Activated T-helper 2 cell treated with anti-CD3 and anti-CD28 coated beads, Interferon-gamma antibody, Interleukin-2, Interleukin-4, amounts not matched to agents 10 μg/mL and 5 μg/mL and 100 μg/mL, durations not matched to agents 14 hours and 24 hours and 36 hours (primary cell): ENCODE data around the gene TBC1D22A. TPM values are rescaled to one million over a fixed set of nuclear protein-coding genes. Genes with fewer than 3 reads are reported as not detected.

ENCODE experiments used
- DNase-seq: peaks from one replicate; pipeline ENCODE4 v3.0.0; 2021; ENCODE audit warnings: low spot score
- H3K27ac Mint-ChIP-seq: one replicate; pipeline ENCODE4 v1.8.0; 2021; ENCODE audit warnings: mixed read lengths
- H3K27me3 Mint-ChIP-seq: one replicate; pipeline ENCODE4 v1.8.0; 2021; ENCODE audit warnings: low read depth, mixed read lengths
- H3K36me3 Mint-ChIP-seq: one replicate; pipeline ENCODE4 v1.8.0; 2021; ENCODE audit warnings: low read depth, mixed read lengths
- H3K4me1 Mint-ChIP-seq: one replicate; pipeline ENCODE4 v1.8.0; 2021; ENCODE audit warnings: low read depth, mixed read lengths
- H3K4me3 Mint-ChIP-seq: one replicate; pipeline ENCODE4 v1.8.0; 2021; ENCODE audit warnings: low read depth, mild to moderate bottlenecking, moderate library complexity, mixed read lengths
- H3K9me3 Mint-ChIP-seq: one replicate; pipeline ENCODE4 v1.8.0; 2021; ENCODE audit warnings: mixed read lengths
- intact Hi-C: fragments of 100-400 bp; cut with micrococcal nuclease; formaldehyde crosslinking; loops from one replicate; pipeline ENCODE4 v1.15.1; 2023
- total RNA-seq: library from RNA; stranded (reverse); gene quantifications from 2 replicates; pipeline ENCODE4 v1.2.3, GENCODE V29; 2022

The TBC1D22A gene
- total RNA-seq, 1 donor from 2014 or later = 34.8 TPM

GRCh38 chr22:47053726-47054141 lies 291.3 kb downstream of the TBC1D22A start:
- Mint-ChIP-seq H3K4me1 (peaks cover 5% of the 10 kb centered on the region), H3K27ac (no peak overlapping the region), H3K4me3 (no peak overlapping the region), H3K36me3 (no peaks in the 10 kb centered on the region), H3K27me3 (no peaks in the 10 kb centered on the region), H3K9me3 (no peaks in the 10 kb centered on the region)
- intact Hi-C loops = no loop called here
- DNase-seq = no peak

- no peaks in the 10 kb centered on the region for H3K27me3 Mint-ChIP-seq
- H3K4me3 Mint-ChIP-seq = no peak overlapping the region
- intact Hi-C loops = no loop called here
- H3K4me1 Mint-ChIP-seq = peaks cover 5% of the 10 kb centered on the region
- H3K9me3 Mint-ChIP-seq = no peaks in the 10 kb centered on the region
- H3K36me3 Mint-ChIP-seq = no peaks in the 10 kb centered on the region
- H3K27ac Mint-ChIP-seq = no peak overlapping the region
- no peak for DNase-seq
Observed at GRCh38 chr22:47054231-47055072, 292.0 kb downstream of the TBC1D22A start.

DNA sequence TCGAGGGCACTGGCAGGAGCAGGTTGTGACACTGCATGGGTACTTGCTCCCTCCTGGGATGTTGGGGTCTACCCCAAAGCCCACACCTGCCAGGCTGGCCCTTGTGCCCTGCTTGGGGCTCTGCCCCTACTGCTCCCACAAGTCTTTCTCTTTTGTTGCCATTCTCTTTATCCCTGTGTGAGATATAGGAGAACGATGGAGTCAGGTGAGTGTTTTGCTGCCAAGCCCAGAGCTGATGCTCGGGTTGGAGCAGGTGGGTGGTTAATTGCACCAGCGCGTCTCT lies 292.6 kb downstream of the TBC1D22A start:
- intact Hi-C loops = no loop called here
- no peak for DNase-seq
- H3K36me3 Mint-ChIP-seq = no peaks in the 10 kb centered on the region
- no peaks in the 10 kb centered on the region for H3K27me3 Mint-ChIP-seq
- H3K4me3 Mint-ChIP-seq = no peak overlapping the region
- no peaks in the 10 kb centered on the region for H3K9me3 Mint-ChIP-seq
- peaks cover 2% of the 10 kb centered on the region for H3K4me1 Mint-ChIP-seq
- no peak overlapping the region for H3K27ac Mint-ChIP-seq

- intact Hi-C loops = no loop called here
- Mint-ChIP-seq H3K4me1 (peaks cover 2% of the 10 kb centered on the region), H3K27me3 (no peaks in the 10 kb centered on the region), H3K4me3 (no peak overlapping the region), H3K27ac (no peak overlapping the region), H3K9me3 (no peaks in the 10 kb centered on the region), H3K36me3 (no peaks in the 10 kb centered on the region)
- no peak for DNase-seq
Observed at GRCh38 chr22:47055461-47055860, 293.0 kb downstream of the TBC1D22A start.

DNA sequence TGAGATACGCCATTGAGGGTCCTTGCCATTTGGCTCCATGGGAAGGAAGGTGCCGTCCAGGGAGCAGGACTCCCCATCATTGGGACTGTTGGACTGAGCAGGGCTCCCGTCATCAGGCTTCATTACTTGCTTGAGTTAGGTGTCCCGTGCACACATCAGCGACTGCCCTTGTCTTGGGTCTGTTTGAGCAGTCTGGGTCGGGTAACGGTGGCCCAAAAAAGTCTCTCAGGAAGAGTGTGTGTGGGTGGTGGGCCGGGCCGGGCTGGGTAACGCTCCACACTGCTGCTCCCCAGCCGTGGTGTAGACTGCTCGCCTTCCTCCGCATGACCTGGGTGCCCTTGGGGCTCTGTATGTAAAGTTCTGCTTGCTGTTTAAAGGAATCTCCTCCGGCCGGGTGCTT lies 293.5 kb downstream of the TBC1D22A start:
- Mint-ChIP-seq H3K27me3 (no peaks in the 10 kb centered on the region), H3K4me1 (peaks cover 2% of the 10 kb centered on the region), H3K36me3 (no peaks in the 10 kb centered on the region), H3K4me3 (no peak overlapping the region), H3K9me3 (no peaks in the 10 kb centered on the region), H3K27ac (no peak overlapping the region)
- no peak for DNase-seq
- intact Hi-C loops = no loop called here

GRCh38 chr22:47056361-47056760 lies 293.9 kb downstream of the TBC1D22A start:
- no peaks in the 10 kb centered on the region for H3K36me3 Mint-ChIP-seq
- H3K27me3 Mint-ChIP-seq = no peaks in the 10 kb centered on the region
- no peak for DNase-seq
- intact Hi-C loops = no loop called here
- H3K4me3 Mint-ChIP-seq = no peak overlapping the region
- H3K9me3 Mint-ChIP-seq = no peaks in the 10 kb centered on the region
- H3K4me1 Mint-ChIP-seq = peaks cover 2% of the 10 kb centered on the region
- no peak overlapping the region for H3K27ac Mint-ChIP-seq

GRCh38 chr22:47056776-47057470 lies 294.5 kb downstream of the TBC1D22A start:
- intact Hi-C loops = no loop called here
- H3K36me3 Mint-ChIP-seq = no peaks in the 10 kb centered on the region
- no peaks in the 10 kb centered on the region for H3K9me3 Mint-ChIP-seq
- peaks cover 2% of the 10 kb centered on the region for H3K4me1 Mint-ChIP-seq
- no peaks in the 10 kb centered on the region for H3K27me3 Mint-ChIP-seq
- no peak for DNase-seq
- H3K27ac Mint-ChIP-seq = no peak overlapping the region
- H3K4me3 Mint-ChIP-seq = no peak overlapping the region

- intact Hi-C loops = no loop called here
- H3K27ac Mint-ChIP-seq = no peak overlapping the region
- no peak for DNase-seq
- no peaks in the 10 kb centered on the region for H3K9me3 Mint-ChIP-seq
- no peaks in the 10 kb centered on the region for H3K27me3 Mint-ChIP-seq
- no peak overlapping the region for H3K4me3 Mint-ChIP-seq
- no peaks in the 10 kb centered on the region for H3K4me1 Mint-ChIP-seq
- peaks cover 3% of the 10 kb centered on the region for H3K36me3 Mint-ChIP-seq
Observed at GRCh38 chr22:47057916-47058585, 295.6 kb downstream of the TBC1D22A start.

DNA sequence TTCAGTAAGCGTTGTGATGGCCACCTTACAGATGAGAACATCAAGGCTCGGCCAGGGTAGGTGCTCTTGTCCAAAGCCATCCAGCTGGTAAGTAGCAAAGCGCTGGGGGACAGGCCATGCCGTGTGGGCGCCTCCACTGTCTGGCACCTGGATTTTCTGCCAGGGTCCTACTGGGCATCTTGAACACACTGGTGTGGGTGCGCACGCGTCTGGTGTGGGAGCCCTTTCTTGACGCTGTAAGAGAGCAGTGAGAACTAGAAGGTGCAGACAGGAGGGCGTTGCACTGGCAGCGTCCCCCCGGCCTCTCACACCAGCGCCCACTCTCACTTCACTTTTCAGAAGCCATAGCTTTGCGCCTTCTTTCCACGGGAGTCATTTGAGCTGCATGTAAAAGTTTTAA lies 296.6 kb downstream of the TBC1D22A start:
- DNase-seq = no peak
- Mint-ChIP-seq H3K27me3 (no peaks in the 10 kb centered on the region), H3K4me1 (no peaks in the 10 kb centered on the region), H3K27ac (no peak overlapping the region), H3K36me3 (peaks cover 3% of the 10 kb centered on the region), H3K4me3 (no peak overlapping the region), H3K9me3 (no peaks in the 10 kb centered on the region)
- intact Hi-C loops = no loop called here

GRCh38 chr22:47059701-47060161 lies 297.3 kb downstream of the TBC1D22A start:
- intact Hi-C loops = no loop called here
- no peak overlapping the region for H3K27ac Mint-ChIP-seq
- no peaks in the 10 kb centered on the region for H3K4me1 Mint-ChIP-seq
- H3K27me3 Mint-ChIP-seq = no peaks in the 10 kb centered on the region
- H3K9me3 Mint-ChIP-seq = no peaks in the 10 kb centered on the region
- H3K36me3 Mint-ChIP-seq = peaks cover 3% of the 10 kb centered on the region
- no peak overlapping the region for H3K4me3 Mint-ChIP-seq
- DNase-seq = no peak

- no peak overlapping the region for H3K4me3 Mint-ChIP-seq
- no peaks in the 10 kb centered on the region for H3K9me3 Mint-ChIP-seq
- no peaks in the 10 kb centered on the region for H3K27me3 Mint-ChIP-seq
- intact Hi-C loops = no loop called here
- no peaks in the 10 kb centered on the region for H3K4me1 Mint-ChIP-seq
- H3K36me3 Mint-ChIP-seq = peaks cover 3% of the 10 kb centered on the region
- H3K27ac Mint-ChIP-seq = no peak overlapping the region
- no peak for DNase-seq
Observed at GRCh38 chr22:47060718-47061117, 298.3 kb downstream of the TBC1D22A start.

DNA sequence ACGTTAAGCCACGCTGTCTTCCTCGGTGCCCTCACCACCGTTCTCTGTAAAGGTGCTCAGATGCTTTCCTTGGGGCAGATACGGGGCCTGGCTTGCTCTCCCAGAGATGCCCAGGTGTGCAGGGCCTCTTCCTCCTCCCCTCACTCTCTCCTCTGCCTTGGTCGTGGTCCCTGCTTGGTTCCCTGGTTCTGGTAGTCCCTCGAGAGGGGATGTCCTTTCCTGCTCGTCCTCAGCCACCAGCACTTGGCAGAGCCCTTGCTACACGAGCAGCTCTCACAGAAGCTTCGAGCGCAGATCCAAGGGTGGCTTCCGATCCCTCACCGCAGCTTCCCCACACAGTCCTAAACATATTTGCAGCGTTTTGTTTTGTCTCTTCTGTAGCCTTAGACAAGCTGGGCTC lies 298.8 kb downstream of the TBC1D22A start:
- H3K4me3 Mint-ChIP-seq = no peak overlapping the region
- no peaks in the 10 kb centered on the region for H3K9me3 Mint-ChIP-seq
- H3K27ac Mint-ChIP-seq = no peak overlapping the region
- H3K36me3 Mint-ChIP-seq = peaks cover 3% of the 10 kb centered on the region
- no peak for DNase-seq
- intact Hi-C loops = no loop called here
- no peaks in the 10 kb centered on the region for H3K27me3 Mint-ChIP-seq
- no peaks in the 10 kb centered on the region for H3K4me1 Mint-ChIP-seq

DNA sequence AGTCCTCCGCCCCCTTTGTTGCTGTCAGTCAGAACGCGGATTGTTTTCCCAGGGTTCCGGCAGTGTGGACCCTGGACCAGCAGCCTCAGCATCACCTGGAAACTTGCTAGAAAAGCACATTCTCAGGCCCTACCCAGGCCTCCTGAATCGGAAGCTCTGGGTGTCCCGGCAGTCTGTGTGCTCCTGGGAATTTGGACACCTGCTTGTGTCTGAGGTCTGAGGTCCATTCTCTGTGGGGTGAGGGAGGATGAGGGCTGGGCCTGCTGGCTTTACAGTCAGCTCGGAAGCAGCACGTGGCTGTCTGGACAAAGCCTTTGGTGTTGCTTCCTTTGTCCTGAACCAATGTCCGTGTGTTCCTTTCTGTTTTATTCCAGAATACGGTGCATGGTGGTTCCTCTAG lies 299.7 kb downstream of the TBC1D22A start:
- Mint-ChIP-seq H3K9me3 (no peaks in the 10 kb centered on the region), H3K4me1 (no peaks in the 10 kb centered on the region), H3K4me3 (no peak overlapping the region), H3K27me3 (no peaks in the 10 kb centered on the region), H3K27ac (no peak overlapping the region), H3K36me3 (peaks cover 3% of the 10 kb centered on the region)
- intact Hi-C loops = no loop called here
- DNase-seq = no peak
